DMS 273 (cell line): Measurements from ENCODE around the gene SUCO.
A peak's percentile ranks its signal among the peaks of the same experiment; 100 is the strongest.
"Not testable (repeated sequence)": the region's sequence is repeated elsewhere in the genome, so short reads cannot be mapped to it uniquely, and the experiment has no call there.

ENCODE experiments used
- DNase-seq: peaks from one replicate; lab custom pipeline; 2025; ENCODE audit not compliant: unreplicated experiment; lab: John Stamatoyannopoulos, UW

Gene SUCO

GRCh38 chr1:172605641-172606040 is 72.7 kb downstream of the SUCO start:
- DNase-seq = no peak

DNA sequence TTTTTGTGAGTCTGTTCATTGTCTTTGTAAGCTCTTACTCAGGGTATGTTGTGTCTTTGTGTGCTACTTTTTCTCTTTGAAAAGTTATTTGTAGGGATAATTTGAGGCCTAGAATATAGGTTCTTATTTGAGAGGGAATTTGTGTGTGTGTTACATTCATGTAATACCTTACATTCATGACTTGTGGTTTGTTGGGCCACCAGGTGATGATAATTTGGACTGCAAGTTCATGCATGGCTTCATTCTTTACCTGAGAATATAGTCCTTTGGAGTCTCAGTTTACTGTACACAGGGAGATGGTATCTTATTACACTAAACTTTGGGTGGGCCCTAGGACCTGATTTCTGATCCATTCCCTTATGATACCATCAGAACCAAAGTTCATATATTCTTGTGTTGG is 74.2 kb downstream of the SUCO start:
- no peak for DNase-seq

DNA sequence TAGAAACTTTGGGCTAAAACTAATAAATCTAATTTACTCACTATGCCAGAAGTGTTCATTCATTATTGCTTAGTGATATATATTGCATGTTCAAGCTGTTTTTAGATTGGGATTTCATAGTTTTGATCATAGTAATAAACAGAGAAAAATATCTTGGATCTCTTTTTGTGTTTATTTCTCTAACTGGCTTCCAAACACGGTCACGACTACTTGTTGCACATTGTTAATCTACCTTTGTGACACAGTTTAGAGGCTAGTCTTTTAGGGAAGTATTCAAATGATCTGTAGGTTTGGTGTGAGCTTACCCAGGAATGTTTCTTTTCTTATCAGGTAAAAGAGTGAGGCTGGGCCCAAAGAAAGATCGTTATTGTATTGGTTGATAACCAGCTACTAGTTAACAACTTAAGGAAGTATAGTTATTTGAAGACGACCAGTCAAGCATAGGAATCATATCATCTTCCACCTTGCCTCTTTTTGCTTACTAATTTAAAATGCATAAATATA is 75.2 kb downstream of the SUCO start:
- no peak for DNase-seq

GRCh38 chr1:172609528-172609927 is 76.6 kb downstream of the SUCO start:
- DNase-seq = peak; percentile 9

- no peak for DNase-seq
These were observed 79.5 kb downstream of the SUCO start for GRCh38 chr1:172612478-172612877.

DNA sequence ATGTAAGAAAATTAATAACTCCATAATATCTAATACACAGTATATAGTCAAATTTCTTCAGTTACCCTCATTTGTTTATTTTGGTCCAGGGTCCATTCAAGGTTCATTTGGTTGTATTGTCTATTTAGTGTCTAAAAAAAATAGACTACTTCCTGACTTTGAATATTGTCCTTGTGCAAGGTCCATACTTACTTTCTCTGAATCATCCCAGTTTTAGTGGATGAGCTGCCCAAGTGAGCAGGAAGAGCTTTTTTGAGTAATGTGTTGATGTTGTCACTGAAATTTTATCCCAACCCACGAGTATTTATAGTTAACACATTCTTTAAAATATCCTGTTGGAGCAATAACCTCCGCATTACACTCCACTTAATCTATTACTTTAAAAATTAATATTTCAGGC is 80.3 kb downstream of the SUCO start:
- no peak for DNase-seq

- no peak for DNase-seq
These were observed 83.2 kb downstream of the SUCO start for GRCh38 chr1:172616195-172616594.

GRCh38 chr1:172616636-172617035 is 83.7 kb downstream of the SUCO start:
- no peak for DNase-seq

DNA sequence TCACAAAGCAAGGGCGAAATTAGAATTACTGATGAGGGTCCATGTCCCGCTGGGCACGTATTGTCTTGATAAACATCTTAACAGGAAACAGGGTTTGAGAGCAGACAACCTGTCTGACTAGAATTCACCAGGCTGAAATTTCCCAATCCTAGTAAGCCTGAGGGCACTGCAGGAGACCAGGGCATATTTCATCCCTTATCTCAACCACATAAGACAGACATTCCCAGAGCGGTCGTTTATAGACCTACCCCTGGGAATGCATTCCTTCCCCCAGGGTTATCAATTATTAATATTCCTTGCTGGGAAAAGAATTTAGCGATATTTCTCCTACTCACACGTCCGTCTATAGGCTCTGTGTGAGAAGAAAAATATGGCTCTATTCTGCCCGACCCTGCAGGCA is 87.7 kb downstream of the SUCO start:
- DNase-seq = not testable (repeated sequence)

GRCh38 chr1:172622541-172622940 is 89.6 kb downstream of the SUCO start:
- DNase-seq = no peak

- DNase-seq = no peak
These were observed 90.8 kb downstream of the SUCO start for GRCh38 chr1:172623748-172624147.

DNA sequence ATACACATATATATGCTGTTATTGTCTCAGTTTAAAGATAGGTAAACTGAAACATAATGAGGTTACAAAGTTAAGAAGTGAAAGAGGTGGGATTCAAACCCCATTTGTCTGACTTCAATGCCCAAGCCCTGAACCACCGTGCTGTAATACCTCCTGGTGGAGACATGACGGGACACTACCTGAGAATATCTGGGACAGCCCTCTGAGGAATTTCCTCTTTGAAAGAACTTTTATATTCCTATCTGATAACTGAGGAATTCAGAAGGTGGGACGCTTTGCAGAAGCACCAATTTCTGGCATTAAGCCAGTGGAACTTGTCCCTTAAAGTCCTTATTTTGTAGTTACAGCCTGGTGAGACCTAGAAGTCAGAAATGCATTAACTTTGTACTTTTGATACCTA is 93.9 kb downstream of the SUCO start:
- DNase-seq = no peak

DNA sequence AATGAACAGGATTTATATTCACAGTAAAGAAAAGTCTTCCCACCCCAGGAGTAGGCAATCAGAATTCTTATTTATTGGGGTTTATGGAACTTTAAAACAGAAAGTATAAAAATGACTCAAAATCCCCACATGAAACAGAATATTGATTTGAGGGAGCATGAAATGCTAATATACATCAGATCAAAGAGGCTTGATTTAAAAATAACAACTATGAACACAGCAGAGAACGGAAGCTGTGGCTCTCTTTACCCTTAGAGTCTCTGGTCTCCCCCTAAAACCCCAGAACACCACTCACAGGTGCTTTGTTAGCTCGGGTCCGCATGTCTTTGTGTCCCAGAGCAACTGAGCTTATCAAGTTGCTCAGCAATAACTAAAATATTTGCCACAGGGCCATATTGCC is 94.8 kb downstream of the SUCO start:
- no peak for DNase-seq

- DNase-seq = no peak
These were observed 95.5 kb downstream of the SUCO start for GRCh38 chr1:172628401-172628800.

- no peak for DNase-seq
These were observed 96.2 kb downstream of the SUCO start for GRCh38 chr1:172629170-172629569.

GRCh38 chr1:172629638-172630037 is 96.7 kb downstream of the SUCO start:
- no peak for DNase-seq

GRCh38 chr1:172630056-172630818 is 97.3 kb downstream of the SUCO start:
- no peak for DNase-seq

DNA sequence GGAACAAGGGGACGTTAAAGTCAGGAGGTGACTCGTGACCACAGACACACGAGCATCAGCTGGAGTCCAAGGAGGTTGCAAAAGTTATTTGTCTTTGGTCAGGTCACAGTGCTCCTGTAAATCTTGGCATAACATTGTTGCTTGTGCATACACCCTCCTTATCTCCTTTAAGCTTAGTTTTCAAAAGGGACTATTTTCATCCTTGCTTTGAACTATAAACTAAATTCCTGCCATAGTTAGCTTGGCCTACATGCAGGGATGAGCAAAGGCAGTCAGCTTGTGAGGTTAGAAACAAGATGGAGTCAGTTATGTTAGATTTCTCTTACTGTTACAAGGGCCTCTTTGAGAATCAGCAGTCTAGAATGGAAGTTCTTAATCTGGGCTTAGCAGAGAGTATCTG is 97.9 kb downstream of the SUCO start:
- no peak for DNase-seq

- DNase-seq = no peak
These were observed 104.6 kb downstream of the SUCO start for GRCh38 chr1:172637522-172637921.

DNA sequence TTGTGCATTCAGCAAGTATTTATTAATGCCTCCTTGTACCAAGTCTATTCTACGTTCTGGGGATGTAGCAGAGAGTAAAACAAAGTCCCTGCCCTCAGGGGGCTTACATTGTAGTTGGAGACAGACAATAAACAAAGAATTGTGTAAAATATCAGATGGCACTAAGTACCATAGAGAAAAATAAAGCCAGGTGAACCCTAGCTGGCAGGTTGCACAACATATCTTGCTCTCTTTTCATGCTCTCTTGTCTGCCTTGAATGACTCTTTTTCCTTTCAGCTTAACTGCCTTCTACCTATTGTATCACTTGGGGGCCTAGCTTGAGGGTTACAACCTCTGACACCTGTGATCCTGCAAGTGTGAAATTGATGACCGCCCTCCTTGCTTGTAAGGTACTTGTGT is 105.3 kb downstream of the SUCO start:
- no peak for DNase-seq

DNA sequence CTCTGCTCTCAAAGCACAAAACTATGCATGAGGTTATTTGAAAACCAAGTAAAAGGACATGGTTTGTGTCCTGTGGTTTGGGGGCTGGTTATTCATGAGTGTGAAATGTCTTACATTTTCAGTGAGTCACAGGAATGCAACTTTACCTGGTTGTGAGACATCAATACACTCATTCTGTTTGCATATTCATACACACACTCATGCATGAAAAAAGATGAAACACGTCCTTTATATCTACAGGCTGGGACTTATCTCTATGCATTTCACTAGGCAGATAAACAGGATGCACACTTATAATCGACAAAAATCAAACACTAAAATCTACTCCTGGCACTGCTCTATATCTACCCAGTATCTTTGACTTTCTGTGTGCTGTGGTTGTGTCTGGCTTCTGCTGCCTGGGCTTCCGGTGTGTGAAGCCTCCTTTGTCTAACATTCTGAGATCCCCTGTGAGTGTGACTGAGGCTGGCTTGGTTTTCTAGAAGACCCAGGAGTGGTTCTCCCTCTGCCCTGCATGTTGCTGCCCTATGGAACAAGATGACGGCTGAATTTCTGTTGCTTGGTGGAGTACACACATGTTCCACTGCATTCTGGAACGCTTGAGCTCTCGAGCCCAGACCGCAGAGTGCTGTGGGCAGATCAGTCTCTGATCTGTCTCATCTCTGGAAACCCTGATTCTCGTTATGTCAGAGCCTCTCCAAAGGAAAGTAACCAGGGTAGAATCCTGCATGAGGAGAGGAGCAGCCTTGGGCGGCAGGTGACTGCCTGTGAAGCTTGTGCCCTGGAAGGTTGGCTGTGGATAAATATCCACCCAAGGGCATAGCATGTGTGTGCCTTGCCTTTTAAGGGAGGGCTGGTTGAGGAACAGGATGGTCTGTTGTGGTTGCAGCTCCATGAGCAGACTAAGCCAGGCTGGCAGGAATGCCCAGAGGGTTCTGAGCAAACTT is 106.2 kb downstream of the SUCO start:
- no peak for DNase-seq

DNA sequence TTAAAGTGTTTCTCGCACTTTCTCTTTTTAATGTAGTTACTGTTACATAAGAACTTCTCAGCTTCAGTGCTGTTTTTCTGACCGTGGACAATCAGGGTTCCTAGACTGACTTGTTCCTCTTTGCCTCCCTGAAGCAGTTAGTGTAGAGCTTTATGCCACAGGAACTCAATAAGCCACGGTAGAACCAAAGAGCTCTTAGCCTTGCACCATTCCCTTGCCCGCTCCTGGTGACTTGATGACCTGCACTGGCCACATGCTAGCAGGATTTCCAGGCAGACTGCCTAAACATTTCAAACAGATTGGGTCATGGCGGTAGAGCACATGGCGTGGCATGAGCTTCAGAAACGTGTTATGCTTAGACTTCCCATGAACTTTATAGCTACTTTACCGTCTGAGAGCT is 107.2 kb downstream of the SUCO start:
- DNase-seq = no peak
